Tibial nerve (tissue), 4 donors: ENCODE results near the gene KIF9.

Source experiments
- CTCF ChIP-seq, 5 experiments: fragments of 200-600 bp in 3 of 5; fragments of 450-650 bp in 2 of 5; sonication (generic) in 3 of 5; IDR thresholded peaks; one replicate each; pipeline ENCODE4 v1.5.1; 2016 to 2019; ENCODE audit warnings: antibody characterized with exemption in 5 of 5, mild to moderate bottlenecking in 3 of 5, moderate library complexity in 2 of 5
- EP300 ChIP-seq, 2 donors: sonication (generic); formaldehyde crosslinking; IDR thresholded peaks; one replicate each; pipeline ENCODE4 v1.6.1; 2017; ENCODE audit warnings: antibody characterized with exemption in 2 of 2, mild to moderate bottlenecking in 1 of 2

GRCh38 chr3:47204875-47205274, 77.7 kb downstream of the KIF9 start:
- no peak for TF ChIP-seq CTCF (IDR thresholded peaks at IDR 0.05)
- no peak for TF ChIP-seq EP300 (IDR thresholded peaks at IDR 0.05)
